Left lung (tissue), 10 donors: ENCODE data around the gene CALR3. TPM values are rescaled to one million over a fixed set of nuclear protein-coding genes. Genes with fewer than 3 reads are reported as not detected.
A peak's percentile ranks its signal among the peaks of the same experiment; 100 is the strongest.

Experiments used
- ATAC-seq: fragments of 200-7000 bp; cut with Tn5 transposase; one replicate; pipeline ENCODE4 v1.9.1; 2020; ENCODE audit warnings: moderate library complexity
- DNase-seq, 4 donors: peaks; one replicate each; pipeline ENCODE4 v3.0.0-alpha.2; 2013 to 2020
- H3K27ac ChIP-seq, 2 donors: fragments of 200-600 bp; sonication (generic) in 1 of 2; one replicate each; pipeline versions ENCODE4 v1.5.0 to v1.8.0; 2020 to 2021
- H3K27me3 ChIP-seq, 2 donors: fragments of 200-600 bp; sonication (generic) in 1 of 2; one replicate each; pipeline versions ENCODE4 v1.5.0 to v1.8.0; 2020 to 2021
- H3K36me3 ChIP-seq, 2 donors: fragments of 200-600 bp; sonication (generic) in 1 of 2; one replicate each; pipeline versions ENCODE4 v1.5.0 to v1.8.0; 2020 to 2021
- H3K4me1 ChIP-seq, 2 donors: fragments of 200-600 bp; one replicate each; pipeline ENCODE4 v1.8.0; 2021
- H3K4me3 ChIP-seq, 2 donors: fragments of 200-600 bp; sonication (generic) in 1 of 2; one replicate each; pipeline versions ENCODE4 v1.5.0 to v1.8.0; 2020 to 2021; ENCODE audit warnings: mild to moderate bottlenecking in 1 of 2
- H3K9me3 ChIP-seq, 2 donors: fragments of 200-600 bp; sonication (generic) in 1 of 2; one replicate each; pipeline versions ENCODE4 v1.5.0 to v1.8.0; 2020 to 2021
- intact Hi-C, 2 donors: fragments of 100-400 bp; cut with DNase I; formaldehyde crosslinking; loops; one replicate each; pipeline versions ENCODE4 v1.11.2 to v1.14.2; 2022
- polyA plus RNA-seq, 6 donors: library from polyadenylated mRNA; unstranded; fragments of 120-200 nt; gene quantifications; one replicate each; pipeline ENCODE4 v1.2.1, GENCODE V29; 2013; ENCODE audit not compliant: insufficient read length in 6 of 6
- total RNA-seq, 2 donors: library from RNA; stranded (reverse); fragmentation: NEBNext Ultra II Directional; extraction: Animal tissue kit (Norgen Biotek cat#: 25700); gene quantifications; one replicate each; pipeline ENCODE4 v1.2.1, GENCODE V29; 2021
- TF ChIP-seq, protein P1 (sequence below), 2 donors: fragments of 200-600 bp; sonication (generic) in 1 of 2; IDR thresholded peaks; one replicate each; pipeline versions ENCODE4 v1.5.0 to v1.8.0; 2021; ENCODE audit warnings: antibody characterized with exemption in 2 of 2
- donor health status: DM: no; HTN: yes; CAD: no.
- donor health status: DM: no; HTN: no; CAD: no.

Gene CALR3
- total and polyA plus RNA-seq, 8 donors: 0.26 TPM; not detected in 7

GRCh38 chr19:16459680-16460079, 36.3 kb downstream of the CALR3 start:
- TF ChIP-seq, protein P1, sequence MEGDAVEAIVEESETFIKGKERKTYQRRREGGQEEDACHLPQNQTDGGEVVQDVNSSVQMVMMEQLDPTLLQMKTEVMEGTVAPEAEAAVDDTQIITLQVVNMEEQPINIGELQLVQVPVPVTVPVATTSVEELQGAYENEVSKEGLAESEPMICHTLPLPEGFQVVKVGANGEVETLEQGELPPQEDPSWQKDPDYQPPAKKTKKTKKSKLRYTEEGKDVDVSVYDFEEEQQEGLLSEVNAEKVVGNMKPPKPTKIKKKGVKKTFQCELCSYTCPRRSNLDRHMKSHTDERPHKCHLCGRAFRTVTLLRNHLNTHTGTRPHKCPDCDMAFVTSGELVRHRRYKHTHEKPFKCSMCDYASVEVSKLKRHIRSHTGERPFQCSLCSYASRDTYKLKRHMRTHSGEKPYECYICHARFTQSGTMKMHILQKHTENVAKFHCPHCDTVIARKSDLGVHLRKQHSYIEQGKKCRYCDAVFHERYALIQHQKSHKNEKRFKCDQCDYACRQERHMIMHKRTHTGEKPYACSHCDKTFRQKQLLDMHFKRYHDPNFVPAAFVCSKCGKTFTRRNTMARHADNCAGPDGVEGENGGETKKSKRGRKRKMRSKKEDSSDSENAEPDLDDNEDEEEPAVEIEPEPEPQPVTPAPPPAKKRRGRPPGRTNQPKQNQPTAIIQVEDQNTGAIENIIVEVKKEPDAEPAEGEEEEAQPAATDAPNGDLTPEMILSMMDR (IDR thresholded peaks at IDR 0.05): no peak
- DNase-seq (no peak), ATAC-seq (no peak)
- H3K27ac ChIP-seq: no peak overlapping the region
- no peaks in the 10 kb centered on the region for H3K9me3 ChIP-seq
- H3K36me3 ChIP-seq: no peaks in the 10 kb centered on the region
- no peaks in the 10 kb centered on the region for H3K27me3 ChIP-seq
- intact Hi-C loops: no loop called here
- no peak overlapping the region for H3K4me3 ChIP-seq
- H3K4me1 ChIP-seq: peaks cover 18 to 60% of the 10 kb centered on the region in 2 donors

- intact Hi-C loops: no loop called here
- peaks cover 18 to 59% of the 10 kb centered on the region in 2 donors for H3K4me1 ChIP-seq
- peak; percentile 41 for ATAC-seq
Measured at GRCh38 chr19:16458391-16459341, 37.3 kb downstream of the CALR3 start.

GRCh38 chr19:16457954-16458331, 38.0 kb downstream of the CALR3 start:
- Histone ChIP-seq H3K27me3 (no peaks in the 10 kb centered on the region), H3K9me3 (no peaks in the 10 kb centered on the region), H3K4me3 (no peak overlapping the region), H3K36me3 (no peaks in the 10 kb centered on the region), H3K4me1 (peaks cover 17 to 52% of the 10 kb centered on the region in 2 donors), H3K27ac (peak overlapping the region; percentile 7 to 45)
- intact Hi-C loops: no loop called here
- TF ChIP-seq, protein P1 (IDR thresholded peaks at IDR 0.05): no peak
- ATAC-seq (peak; percentile 5), DNase-seq (peak in 1 of 4 donors; percentile 70)

More at GRCh38 chr19:16458391-16459341, 37.3 kb downstream of the CALR3 start:
- Histone ChIP-seq H3K27me3 (no peaks in the 10 kb centered on the region), H3K27ac (no peak overlapping the region), H3K36me3 (no peaks in the 10 kb centered on the region), H3K9me3 (no peaks in the 10 kb centered on the region), H3K4me3 (no peak overlapping the region)
- DNase-seq: peak in 1 of 4 donors; percentile 68
- TF ChIP-seq, protein P1 (IDR thresholded peaks at IDR 0.05): no peak

DNA sequence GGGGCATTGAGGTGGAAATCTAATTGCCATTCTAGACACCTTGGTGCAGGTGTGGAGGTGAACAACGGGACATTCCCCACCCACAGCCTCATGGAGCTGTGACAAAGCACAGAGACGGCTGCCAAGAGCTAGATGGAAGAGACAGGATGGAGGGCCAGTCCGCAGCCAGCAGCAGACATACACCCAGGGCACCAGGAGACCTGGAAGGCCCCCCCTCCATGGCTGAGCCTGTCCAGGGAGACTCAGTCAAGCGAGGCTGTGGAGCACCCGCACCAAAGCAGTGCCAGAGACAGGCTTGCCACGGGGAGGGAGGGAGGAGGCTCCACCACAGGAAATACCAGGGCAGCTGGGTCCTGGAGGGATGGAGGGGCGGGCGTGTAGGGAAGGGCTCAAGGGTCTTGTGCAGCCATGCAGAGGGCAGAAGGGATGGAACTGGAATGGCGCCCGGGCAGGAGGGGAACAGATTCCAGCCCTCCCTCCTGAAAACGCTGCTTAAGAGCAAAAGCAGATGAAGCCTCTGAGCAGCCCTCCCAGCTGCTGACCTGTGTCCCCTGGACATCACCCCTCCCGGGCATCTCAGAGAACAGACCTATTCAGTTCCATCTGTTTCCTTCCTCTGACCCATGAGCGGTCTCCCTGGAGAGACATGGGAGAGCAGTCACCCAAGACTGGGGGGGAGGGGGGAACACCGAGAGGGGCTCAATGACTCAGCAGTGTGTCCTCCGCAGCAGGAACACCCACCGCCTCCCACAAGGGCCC, 38.6 kb downstream of the CALR3 start:
- peak in 1 of 4 donors; percentile 41 for DNase-seq
- no peaks in the 10 kb centered on the region for H3K27me3 ChIP-seq
- H3K36me3 ChIP-seq: no peaks in the 10 kb centered on the region
- peak overlapping the region; percentile 7 to 45 for H3K27ac ChIP-seq
- H3K4me1 ChIP-seq: peaks cover 14 to 46% of the 10 kb centered on the region in 2 donors
- peak; percentile 54 for ATAC-seq
- no peak overlapping the region for H3K4me3 ChIP-seq
- intact Hi-C loops: no loop called here
- TF ChIP-seq, protein P1 (IDR thresholded peaks at IDR 0.05): no peak
- H3K9me3 ChIP-seq: no peaks in the 10 kb centered on the region
